AG04449 (cell line): ENCODE data around the gene MFAP1.
A peak's percentile ranks its signal among the peaks of the same experiment; 100 is the strongest.
"Not testable (repeated sequence)": the region's sequence is repeated elsewhere in the genome, so short reads cannot be mapped to it uniquely, and the experiment has no call there.

Source experiments
- CTCF ChIA-PET: fragments of 350-600 bp; formaldehyde crosslinking; extraction: SDS; loops from one replicate; lab custom pipeline; 2021; ENCODE audit warnings: antibody characterized with exemption; lab: Yijun Ruan, JAX
- POLR2A ChIA-PET: fragments of 400-600, 350-600 bp; formaldehyde crosslinking; extraction: SDS; loops from one replicate; lab custom pipeline; 2020; ENCODE audit warnings: antibody characterized with exemption, inconsistent platforms; lab: Yijun Ruan, JAX
- DNase-seq: peaks from one replicate; pipeline ENCODE4 v3.0.0-alpha.2; 2010; ENCODE audit warnings: low read depth, low spot score
- H3K4me3 ChIP-seq: 2 replicates; pipeline ENCODE4 v1.5.1; 2011; ENCODE audit warnings: low read depth, mild to moderate bottlenecking, control low read depth, low read length
- CTCF ChIP-seq: IDR thresholded peaks from one replicate; pipeline ENCODE4 v1.5.1; 2011; ENCODE audit warnings: mild to moderate bottlenecking, moderate library complexity, low read length, control low read depth, inconsistent platforms; ENCODE audit not compliant: insufficient read depth; ENCODE audit errors: missing control alignments

MFAP1 gene

GRCh38 chr15:43808960-43809678 lies 15.4 kb downstream of the MFAP1 start:
- DNase-seq, result no peak
- POLR2A ChIA-PET, result interaction anchor here (2.0 kb wide), 1 partner anchor 9 kb away, joined by 5 read pairs; the partner anchor contains the start of genes HYPK and SERINC4
- CTCF ChIA-PET, result interaction anchor here (0.8 to 1.2 kb wide), 3 partner anchors 12 to 31 kb away, joined by 3 to 4 read pairs (median 3); no protein-coding TSS in a partner anchor
- no peak for TF ChIP-seq CTCF
- H3K4me3 ChIP-seq, result no peak overlapping the region

GRCh38 chr15:43808435-43808950 lies 16.0 kb downstream of the MFAP1 start:
- TF ChIP-seq CTCF, result no peak

GRCh38 chr15:43802676-43803075 lies 21.8 kb downstream of the MFAP1 start:
- POLR2A ChIA-PET, H3K4me3 ChIP-seq, DNase-seq: not testable (repeated sequence)
- CTCF ChIA-PET, result interaction anchor here (1.4 kb wide), 1 partner anchor 25 kb away, joined by 3 read pairs; the partner anchor contains the start of gene ELL3

More at GRCh38 chr15:43808435-43808950, 16.0 kb downstream of the MFAP1 start:
- ChIA-PET CTCF (interaction anchor here (0.8 to 0.9 kb wide), 2 partner anchors 13 to 31 kb away, joined by 3 to 4 read pairs; no protein-coding TSS in a partner anchor), POLR2A (interaction anchor here (2.0 kb wide), 1 partner anchor 8 kb away, joined by 5 read pairs; the partner anchor contains the start of genes HYPK and SERINC4)
- DNase-seq, result no peak
- no peak overlapping the region for H3K4me3 ChIP-seq

GRCh38 chr15:43800286-43801141 lies 24.0 kb downstream of the MFAP1 start, which contains the start of gene HYPK:
TSS of gene HYPK (plus strand) at chr15:43800599. CDS start at chr15:43800623, 24 bp downstream.
- TF ChIP-seq CTCF, result no peak
- ChIA-PET CTCF (interaction anchor here (1.2 kb wide), 1 partner anchor 22 kb away, joined by 4 read pairs; no protein-coding TSS in a partner anchor), POLR2A (interaction anchor here (0.6 to 1.4 kb wide), 6 partner anchors 9 to 31 kb away, joined by 3 to 8 read pairs (median 4); partner anchors contain the start of genes ELL3, MFAP1 and SERF2)
- peak; percentile 40 for DNase-seq
- peak within 1 kb of the TSS; percentile 89 for H3K4me3 ChIP-seq

- peak within 1 kb of the TSS; percentile 89 for H3K4me3 ChIP-seq
- CTCF ChIA-PET, result interaction anchor here (1.2 kb wide), 1 partner anchor 23 kb away, joined by 4 read pairs; no protein-coding TSS in a partner anchor
- POLR2A ChIA-PET, result interaction anchor here (0.9 to 1.4 kb wide), 4 partner anchors 9 to 25 kb away, joined by 4 to 8 read pairs (median 6); partner anchors contain the start of genes ELL3 and MFAP1
- DNase-seq, result no peak
- no peak for TF ChIP-seq CTCF
Measured at GRCh38 chr15:43799945-43800285, 24.6 kb downstream of the MFAP1 start, which contains the start of gene SERINC4. TSS of gene SERINC4 (minus strand) at chr15:43800220. CDS start at chr15:43799986, 234 bp downstream.

- no peak for TF ChIP-seq CTCF
- CTCF ChIA-PET, result no interaction called here
- POLR2A ChIA-PET, result no interaction called here
- DNase-seq, result no peak
- H3K4me3 ChIP-seq, result no peak overlapping the region
Measured at GRCh38 chr15:43799209-43799944, 25.1 kb downstream of the MFAP1 start.
